Measurements from ENCODE around the gene CELF2. TPM values are rescaled to one million over a fixed set of nuclear protein-coding genes. Genes with fewer than 3 reads are reported as not detected.

Gene CELF2
- total and polyA plus RNA-seq, 2 of the 4 experiments (the other 2 are of a cell fraction) = 3.5 to 6.6 TPM

DNA sequence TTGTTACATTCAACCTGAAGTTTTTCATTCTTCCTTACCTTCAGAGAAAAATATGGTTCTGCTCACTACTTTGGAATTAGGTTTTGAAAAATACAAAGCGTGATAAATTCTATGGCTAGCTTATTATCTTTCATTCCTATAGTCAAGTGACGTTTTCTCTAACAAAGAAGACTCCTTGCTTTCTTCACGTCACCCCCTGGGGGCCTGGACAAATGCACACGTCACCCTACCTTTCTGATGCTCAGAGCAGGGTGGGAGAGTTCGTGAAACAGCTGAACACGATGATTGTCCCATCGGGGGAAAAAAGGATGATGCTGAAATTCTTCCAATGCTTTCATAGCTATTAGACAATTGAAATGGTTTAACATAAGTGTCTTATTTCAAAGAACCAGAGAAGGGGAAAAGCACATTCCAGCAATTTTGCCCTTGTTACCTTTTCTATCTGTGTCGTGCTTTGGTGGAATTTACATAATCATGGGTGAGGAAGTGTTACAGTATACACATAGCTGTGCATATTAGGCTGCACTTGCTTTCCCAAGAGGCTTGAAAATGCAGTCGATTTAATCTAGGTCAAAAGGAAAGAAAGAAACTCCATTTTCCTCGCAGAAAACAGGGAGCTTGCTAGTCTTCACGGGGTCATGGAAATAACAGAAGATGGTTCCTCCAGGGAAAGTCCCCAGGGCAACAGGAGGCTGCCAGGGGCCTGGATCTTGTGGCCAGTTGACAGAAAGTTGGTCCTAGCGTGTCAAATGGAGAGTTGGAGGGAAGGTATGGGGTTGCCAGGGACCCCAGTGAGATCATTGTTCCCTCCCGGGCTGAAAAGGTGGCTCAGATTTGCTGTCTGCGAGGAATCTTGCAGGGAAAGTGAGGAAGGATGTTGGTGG, 189.2 kb downstream of the CELF2 start:
- BruUV-seq (replicated peaks) = no TSS peak
- CTCF ChIA-PET = no interaction called here
- intact Hi-C loops (cut with micrococcal nuclease) = no loop called here
- Histone ChIP-seq H3K4me1 (ENCODE audit: control insufficient read depth, insufficient read depth, low read length) (no peaks in the 10 kb centered on the region), H2AFZ (replicated peaks; ENCODE audit: low read length, poor library complexity) (no peak overlapping the region), H4K8ac (ENCODE audit: low read depth in 2 of 2, low read length in 2 of 2) (no peak overlapping the region), H3K4ac (ENCODE audit: low read depth, low read length) (no peak overlapping the region), H2BK120ac (ENCODE audit: low read depth, low read length) (no peak overlapping the region), H3K36me3 (ENCODE audit: control insufficient read depth, insufficient read depth, low read length) (no peaks in the 10 kb centered on the region), H2AK9ac (replicated peaks; ENCODE audit: low read depth, low read length, poor library complexity) (no peak overlapping the region), H3K79me1 (ENCODE audit: low read depth in 1 of 2, low read length in 2 of 2) (no peaks in the 10 kb centered on the region), H3K14ac (replicated peaks; ENCODE audit: low read depth, low read length) (no peak overlapping the region), H3K18ac (ENCODE audit: low read depth, low read length) (no peak overlapping the region), H3K27me3 (ENCODE audit: control insufficient read depth, insufficient read depth, low read length) (no peaks in the 10 kb centered on the region), H3K56ac (ENCODE audit: extremely low read depth, insufficient read depth, low read length) (no peak overlapping the region), H3K4me3 (ENCODE audit: insufficient read depth, low read depth, low read length) (no peak overlapping the region), H3K9ac (ENCODE audit: low read depth, low read length) (no peak overlapping the region), H4K20me1 (ENCODE audit: insufficient read depth, low read length) (no peaks in the 10 kb centered on the region), H2AK5ac (ENCODE audit: low read depth, low read length) (no peak overlapping the region), H3K9me3 (ENCODE audit: control insufficient read depth, insufficient read depth, low read length) (no peaks in the 10 kb centered on the region), H3K9me1 (ENCODE audit: insufficient read depth, low read length) (no peaks in the 10 kb centered on the region), H3K23ac (ENCODE audit: low read depth, low read length) (no peak overlapping the region), H2BK5ac (ENCODE audit: low read depth, low read length, poor library complexity, severe bottlenecking) (no peak overlapping the region), H3K4me2 (ENCODE audit: low read depth, low read length) (no peak overlapping the region), H3K27ac (ENCODE audit: insufficient read depth, low read length) (no peak overlapping the region), H2BK20ac (ENCODE audit: low read depth, low read length) (no peak overlapping the region), H2BK15ac (ENCODE audit: low read depth, low read length) (no peak overlapping the region), H4K5ac (ENCODE audit: low read depth, low read length) (no peak overlapping the region), H4K91ac (ENCODE audit: insufficient read depth, low read depth, low read length) (no peak overlapping the region)
- in situ Hi-C loops (cut with MboI; ENCODE audit: low sequenced_read_pairs) = no loop called here
- POLR2A ChIA-PET (ENCODE audit: unreplicated experiment) = no interaction called here
- no peak for ATAC-seq (ENCODE audit: low read depth)
- dilution Hi-C loops (cut with HindIII; ENCODE audit: low sequenced_read_pairs, unreplicated experiment) = no loop called here
- TF ChIP-seq CHD1 (IDR thresholded peaks at IDR 0.05; ENCODE audit: low read depth, low read length) (no peak), MAFK (IDR thresholded peaks at IDR 0.05; ENCODE audit: low read depth, low read length) (no peak), POLR2A (IDR thresholded peaks at IDR 0.05; ENCODE audit: low read depth, low read length) (no peak), CEBPB (IDR thresholded peaks at IDR 0.05; ENCODE audit: low read depth, low read length) (no peak), SMC3 (IDR thresholded peaks at IDR 0.05; ENCODE audit: low read depth, low read length) (no peak)
- 92% methylated on average over 2 of the region's 14 CpGs; no CpG with 5 or more reads in 1 of the 2 experiments for WGBS, 2 experiments (ENCODE audit: extremely low coverage in 2 of 2, insufficient read length in 1 of 2)
- no peak for DNase-seq
